RKO (cell line): ENCODE measurements around the gene SPPL3.
"Not testable (repeated sequence)": the region's sequence is repeated elsewhere in the genome, so short reads cannot be mapped to it uniquely, and the experiment has no call there.

ENCODE experiments used
- DNase-seq: peaks from one replicate; pipeline ENCODE4 v3.0.0-alpha.2; 2016; ENCODE audit warnings: low spot score

Gene SPPL3

GRCh38 chr12:120920178-120920577, 16.0 kb upstream of the SPPL3 start:
- DNase-seq, result no peak

GRCh38 chr12:120917748-120918147, 13.6 kb upstream of the SPPL3 start:
- no peak for DNase-seq

- DNase-seq, result no peak
These were observed 12.4 kb upstream of the SPPL3 start for GRCh38 chr12:120916561-120916960.

- no peak for DNase-seq
These were observed 10.6 kb upstream of the SPPL3 start for GRCh38 chr12:120914794-120915193.

- no peak for DNase-seq
These were observed 5.6 kb upstream of the SPPL3 start for GRCh38 chr12:120909633-120910298.

- DNase-seq, result no peak
These were observed 1.8 kb upstream of the SPPL3 start for GRCh38 chr12:120905856-120906384.

GRCh38 chr12:120903412-120904196, 554 bp downstream of the SPPL3 start:
- DNase-seq, result peak; percentile 64

GRCh38 chr12:120902846-120903411, 1.2 kb downstream of the SPPL3 start:
- DNase-seq, result no peak

- no peak for DNase-seq
These were observed 2.3 kb downstream of the SPPL3 start for GRCh38 chr12:120901818-120902217.

GRCh38 chr12:120901101-120901500, 3.1 kb downstream of the SPPL3 start:
- not testable (repeated sequence) for DNase-seq

- no peak for DNase-seq
These were observed 8.6 kb downstream of the SPPL3 start for GRCh38 chr12:120895532-120895931.

GRCh38 chr12:120892265-120892664, 11.9 kb downstream of the SPPL3 start:
- no peak for DNase-seq

- DNase-seq, result no peak
These were observed 13.2 kb downstream of the SPPL3 start for GRCh38 chr12:120890963-120891362.

- DNase-seq, result no peak
These were observed 16.7 kb downstream of the SPPL3 start for GRCh38 chr12:120887253-120888043.

- DNase-seq, result no peak
These were observed 17.7 kb downstream of the SPPL3 start for GRCh38 chr12:120886199-120887018.

GRCh38 chr12:120885521-120885920, 18.6 kb downstream of the SPPL3 start:
- DNase-seq, result no peak

GRCh38 chr12:120884644-120885043, 19.5 kb downstream of the SPPL3 start:
- DNase-seq, result no peak

- DNase-seq, result no peak
These were observed 22.1 kb downstream of the SPPL3 start for GRCh38 chr12:120882055-120882555.

GRCh38 chr12:120879718-120880300, 24.3 kb downstream of the SPPL3 start:
- DNase-seq, result no peak

- no peak for DNase-seq
These were observed 25.1 kb downstream of the SPPL3 start for GRCh38 chr12:120879102-120879501.
